Keratinocyte (primary cell): ENCODE measurements around the gene SMPD3. TPM values are rescaled to one million over a fixed set of nuclear protein-coding genes. Genes with fewer than 3 reads are reported as not detected.

Experiments used
- DNase-seq: peaks from one replicate; pipeline ENCODE4 v3.0.0-alpha.2; 2011; ENCODE audit warnings: low read depth, missing footprints, low spot score
- FAIRE-seq: peaks from 2 replicates; lab custom pipeline; 2011; peaks lifted over from hg19 to GRCh38; lab: Jason Lieb, UNC
- H2AFZ ChIP-seq: 2 replicates; pipeline ENCODE4 v1.6.0; 2012; ENCODE audit warnings: low read length, control low read depth, inconsistent platforms; ENCODE audit not compliant: control insufficient read depth
- H3K27ac ChIP-seq: 2 replicates; pipeline ENCODE4 v1.5.1; 2011; ENCODE audit warnings: low read length; ENCODE audit not compliant: control insufficient read depth, insufficient read depth
- H3K27me3 ChIP-seq: 3 replicates; pipeline ENCODE4 v1.6.0; 2011; ENCODE audit warnings: low read length; ENCODE audit not compliant: control insufficient read depth, insufficient read depth; ENCODE audit errors: extremely low read depth
- H3K36me3 ChIP-seq, 2 experiments: 2 replicates in 1 of 2; 3 replicates in 1 of 2; pipeline ENCODE4 v1.5.1; 2011; ENCODE audit warnings: low read length in 2 of 2, mild to moderate bottlenecking in 1 of 2; ENCODE audit not compliant: control insufficient read depth in 2 of 2, insufficient read depth in 2 of 2; ENCODE audit errors: extremely low read depth in 1 of 2
- H3K4me1 ChIP-seq: 3 replicates; pipeline ENCODE4 v1.5.1; 2011; ENCODE audit warnings: low read length; ENCODE audit not compliant: control insufficient read depth, insufficient read depth; ENCODE audit errors: extremely low read depth
- H3K4me2 ChIP-seq: 3 replicates; pipeline ENCODE4 v1.6.0; 2011; ENCODE audit warnings: low read depth, low read length; ENCODE audit not compliant: control insufficient read depth, insufficient read depth; ENCODE audit errors: extremely low read depth
- H3K4me3 ChIP-seq, 3 experiments: fragments of 200-600 bp in 1 of 3; sonication (generic) in 1 of 3; 2 replicates in 2 of 3; 3 replicates in 1 of 3; pipeline ENCODE4 v1.5.1; 2011 to 2016; ENCODE audit warnings: low read length in 3 of 3, mild to moderate bottlenecking in 3 of 3, control low read depth in 2 of 3, inconsistent platforms in 1 of 3, low read depth in 1 of 3, mixed read lengths in 1 of 3, mixed run types in 1 of 3, moderate library complexity in 1 of 3; ENCODE audit not compliant: control insufficient read depth in 2 of 3, insufficient read depth in 2 of 3; ENCODE audit errors: extremely low read depth in 1 of 3
- H3K79me2 ChIP-seq: 2 replicates; pipeline ENCODE4 v1.6.0; 2012; ENCODE audit warnings: low read length; ENCODE audit not compliant: control insufficient read depth, insufficient read depth
- H3K9ac ChIP-seq: 3 replicates; pipeline ENCODE4 v1.6.0; 2011; ENCODE audit warnings: low read length; ENCODE audit not compliant: control insufficient read depth, insufficient read depth; ENCODE audit errors: extremely low read depth
- H3K9me1 ChIP-seq: 3 replicates; pipeline ENCODE4 v1.6.0; 2011; ENCODE audit warnings: low read length; ENCODE audit not compliant: control insufficient read depth, insufficient read depth; ENCODE audit errors: extremely low read depth
- H3K9me3 ChIP-seq: 2 replicates; pipeline ENCODE4 v1.5.1; 2012; ENCODE audit warnings: low read depth, low read length; ENCODE audit not compliant: control insufficient read depth
- H4K20me1 ChIP-seq: 3 replicates; pipeline ENCODE4 v1.6.0; 2011; ENCODE audit warnings: low read length; ENCODE audit not compliant: control insufficient read depth, insufficient read depth; ENCODE audit errors: extremely low read depth
- CTCF ChIP-seq, 3 experiments: IDR thresholded peaks in 1 of 3; conservative IDR thresholded peaks in 1 of 3; optimal IDR thresholded peaks in 1 of 3; 2 replicates in 2 of 3; 3 replicates in 1 of 3; pipeline versions ENCODE3 to v1.5.1; 2011; ENCODE audit warnings: low read length in 3 of 3, mild to moderate bottlenecking in 3 of 3, moderate library complexity in 2 of 3, control low read depth in 1 of 3, inconsistent platforms in 1 of 3; ENCODE audit not compliant: insufficient read depth in 2 of 3; ENCODE audit errors: extremely low read depth in 1 of 3
- EZH2 ChIP-seq: IDR thresholded peaks from one replicate; pipeline ENCODE4 v1.6.1; 2012; ENCODE audit warnings: inconsistent platforms, mild to moderate bottlenecking, low read length, moderate library complexity
- dilution Hi-C: fragments of 300-500 bp; cut with MboI; formaldehyde crosslinking; loops from one replicate; pipeline ENCODE4 v1.7.0; 2020; ENCODE audit warnings: low sequenced_read_pairs; ENCODE audit not compliant: extremely low pct_ligation_motif_present
- polyA plus RNA-seq, 5 experiments: library from polyadenylated mRNA; depleted of rRNA in 3 of 5; stranded (reverse) in 3 of 5; stranded (forward) in 1 of 5; unstranded in 1 of 5; fragments of >200 nt; gene quantifications; 1 replicate in 1 of 5; 2 replicates in 3 of 5; 3 replicates in 1 of 5; pipeline versions ENCODE4 v1.2.1 to v1.2.3, GENCODE V29; 2011 to 2012; ENCODE audit warnings: missing spikeins in 2 of 5, low read depth in 1 of 5, low replicate concordance in 1 of 5

Gene SMPD3
- polyA plus RNA-seq, 1 donor (not counting 4 experiments of a cell fraction or from before 2014, with no cell fraction given), result 0.34 TPM

GRCh38 chr16:68369168-68369567 is 79.1 kb downstream of the SMPD3 start:
- Histone ChIP-seq H3K4me3 (no peak overlapping the region), H3K27me3 (peaks cover 32% of the 10 kb centered on the region), H3K36me3 (no peaks in the 10 kb centered on the region), H3K4me1 (no peaks in the 10 kb centered on the region), H3K9ac (no peak overlapping the region), H3K4me2 (no peak overlapping the region), H3K79me2 (no peaks in the 10 kb centered on the region), H4K20me1 (no peaks in the 10 kb centered on the region), H3K9me1 (no peaks in the 10 kb centered on the region), H2AFZ (no peak overlapping the region), H3K9me3 (no peaks in the 10 kb centered on the region), H3K27ac (no peak overlapping the region)
- no peak for DNase-seq
- TF ChIP-seq CTCF (optimal IDR thresholded peaks at IDR 0.05 in 1 of 3, IDR thresholded peaks at IDR 0.05 in 1 of 3, conservative IDR thresholded peaks at IDR 0.05 in 1 of 3; ENCODE audit: extremely low read depth in 1 of 3, insufficient read depth in 2 of 3, low read length in 3 of 3), result no peak
- no peak for TF ChIP-seq EZH2
- no peak for FAIRE-seq
- dilution Hi-C loops, result no loop called here

GRCh38 chr16:68368301-68368888 is 79.9 kb downstream of the SMPD3 start:
- no peak overlapping the region for H3K4me2 ChIP-seq
- H3K9me3 ChIP-seq, result no peaks in the 10 kb centered on the region
- no peak overlapping the region for H3K4me3 ChIP-seq
- dilution Hi-C loops, result no loop called here
- no peak for TF ChIP-seq EZH2
- TF ChIP-seq CTCF (optimal IDR thresholded peaks at IDR 0.05 in 1 of 3, IDR thresholded peaks at IDR 0.05 in 1 of 3, conservative IDR thresholded peaks at IDR 0.05 in 1 of 3; ENCODE audit: extremely low read depth in 1 of 3, insufficient read depth in 2 of 3, low read length in 3 of 3), result no peak
- H4K20me1 ChIP-seq, result no peaks in the 10 kb centered on the region
- no peak overlapping the region for H3K9ac ChIP-seq
- no peaks in the 10 kb centered on the region for H3K4me1 ChIP-seq
- no peaks in the 10 kb centered on the region for H3K9me1 ChIP-seq
- H2AFZ ChIP-seq, result no peak overlapping the region
- no peaks in the 10 kb centered on the region for H3K79me2 ChIP-seq
- DNase-seq (no peak), FAIRE-seq (no peak)
- no peak overlapping the region for H3K27ac ChIP-seq
- peaks cover 38% of the 10 kb centered on the region for H3K27me3 ChIP-seq
- no peaks in the 10 kb centered on the region for H3K36me3 ChIP-seq
